AML-193 (cell line): ENCODE measurements around the gene RHOD.

Source experiments
- DNase-seq, 2 experiments: peaks; one replicate each; lab custom pipeline; 2025; lab: John Stamatoyannopoulos, UW

Gene RHOD, protein sequence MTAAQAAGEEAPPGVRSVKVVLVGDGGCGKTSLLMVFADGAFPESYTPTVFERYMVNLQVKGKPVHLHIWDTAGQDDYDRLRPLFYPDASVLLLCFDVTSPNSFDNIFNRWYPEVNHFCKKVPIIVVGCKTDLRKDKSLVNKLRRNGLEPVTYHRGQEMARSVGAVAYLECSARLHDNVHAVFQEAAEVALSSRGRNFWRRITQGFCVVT

DNA sequence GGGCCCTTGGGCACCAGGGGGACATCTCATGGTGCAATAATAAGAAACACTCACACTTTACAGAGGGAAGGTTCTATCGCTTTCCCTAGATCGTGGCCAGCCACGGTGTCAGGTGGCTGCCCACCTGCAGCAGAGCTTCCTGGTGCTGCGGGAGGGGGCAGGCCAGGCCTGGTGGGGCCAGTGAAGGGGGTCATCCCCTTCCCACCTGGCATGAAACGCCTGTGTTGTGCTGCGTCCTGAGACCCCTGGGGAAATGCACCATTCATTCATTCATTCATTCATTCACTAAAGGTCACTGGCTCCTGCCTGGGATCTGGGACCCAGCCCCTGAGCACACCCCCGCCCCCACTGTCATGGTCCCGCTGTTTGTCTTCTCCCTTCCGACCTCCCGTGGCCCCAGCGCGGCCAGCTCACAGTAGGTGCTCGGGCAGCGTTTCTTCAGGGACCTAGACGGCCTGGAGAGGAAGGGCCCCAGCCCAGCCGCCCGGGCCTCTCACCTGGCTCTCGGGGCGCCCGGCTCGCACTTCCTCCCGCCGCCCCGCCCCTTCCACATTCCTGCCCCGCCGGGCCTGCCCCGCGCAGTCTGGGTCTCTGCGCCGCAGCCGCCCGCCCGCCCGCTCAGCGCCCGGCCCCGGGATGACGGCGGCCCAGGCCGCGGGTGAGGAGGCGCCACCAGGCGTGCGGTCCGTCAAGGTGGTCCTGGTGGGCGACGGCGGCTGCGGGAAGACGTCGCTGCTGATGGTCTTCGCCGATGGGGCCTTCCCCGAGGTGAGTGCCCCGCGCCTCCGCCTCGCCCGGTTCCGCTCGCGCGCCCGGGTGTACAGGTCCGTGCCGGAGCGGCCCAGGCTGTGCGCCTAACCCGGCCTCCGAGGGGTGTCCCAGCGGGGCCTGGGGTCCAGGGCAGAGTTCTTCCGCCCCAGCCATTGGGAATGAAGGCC is at the start of gene RHOD:
Gene RHOD (plus strand): TSS at position 581 of the 938 bp plus-strand sequence. CDS start 56 bp downstream, at position 637.
- DNase-seq: no peak

DNA sequence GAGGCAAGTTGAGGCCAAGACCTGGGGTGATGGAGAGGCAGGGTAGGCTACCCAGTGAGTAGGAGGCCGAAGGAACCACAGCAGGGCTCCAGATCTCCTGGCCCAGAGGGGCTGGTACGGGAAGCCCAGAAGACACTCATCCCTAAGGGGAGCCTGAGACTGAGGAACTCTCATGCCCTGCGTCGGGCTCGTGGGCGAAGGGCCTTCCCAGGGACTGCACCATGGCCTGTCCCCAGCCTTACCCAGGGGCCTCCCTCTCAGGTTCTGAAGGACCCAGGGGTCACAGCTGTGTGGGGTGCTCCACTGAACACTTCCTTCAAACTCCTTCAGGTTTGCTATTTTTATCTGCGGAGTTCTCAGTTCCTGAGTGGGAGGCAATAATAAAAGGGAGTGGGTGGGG is 49.5 kb upstream of the RHOD start:
- DNase-seq: no peak

DNA sequence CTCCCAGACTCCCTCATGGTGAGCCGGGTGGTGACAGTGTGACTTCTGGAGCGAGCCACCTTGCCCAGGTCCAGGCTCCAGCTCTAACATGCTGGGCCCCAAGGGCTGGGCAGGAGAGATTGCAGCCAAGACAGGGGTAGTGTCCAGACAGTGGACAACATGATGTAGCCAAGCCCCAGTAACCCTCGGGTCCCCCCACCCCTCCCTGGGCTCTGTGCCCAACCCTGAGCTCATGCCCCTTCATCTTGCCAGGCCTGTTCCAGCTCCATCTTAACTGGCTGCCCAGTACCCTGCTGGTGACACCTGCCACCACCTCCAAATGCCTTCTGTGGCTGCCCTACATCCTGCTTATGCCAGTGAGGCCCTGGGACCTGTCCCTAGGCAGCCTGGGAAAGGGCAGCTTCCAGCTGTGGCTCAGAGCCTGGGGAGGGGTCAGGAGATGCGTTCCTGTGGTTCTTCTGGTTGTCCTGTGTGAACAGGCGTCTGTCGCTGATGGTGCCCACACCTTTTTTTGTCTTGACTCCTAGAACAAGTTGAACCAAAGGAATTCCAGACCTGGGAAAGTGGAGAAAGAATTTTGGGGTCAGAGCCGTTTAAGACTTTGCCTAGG is 46.2 kb upstream of the RHOD start:
- no peak for DNase-seq

DNA sequence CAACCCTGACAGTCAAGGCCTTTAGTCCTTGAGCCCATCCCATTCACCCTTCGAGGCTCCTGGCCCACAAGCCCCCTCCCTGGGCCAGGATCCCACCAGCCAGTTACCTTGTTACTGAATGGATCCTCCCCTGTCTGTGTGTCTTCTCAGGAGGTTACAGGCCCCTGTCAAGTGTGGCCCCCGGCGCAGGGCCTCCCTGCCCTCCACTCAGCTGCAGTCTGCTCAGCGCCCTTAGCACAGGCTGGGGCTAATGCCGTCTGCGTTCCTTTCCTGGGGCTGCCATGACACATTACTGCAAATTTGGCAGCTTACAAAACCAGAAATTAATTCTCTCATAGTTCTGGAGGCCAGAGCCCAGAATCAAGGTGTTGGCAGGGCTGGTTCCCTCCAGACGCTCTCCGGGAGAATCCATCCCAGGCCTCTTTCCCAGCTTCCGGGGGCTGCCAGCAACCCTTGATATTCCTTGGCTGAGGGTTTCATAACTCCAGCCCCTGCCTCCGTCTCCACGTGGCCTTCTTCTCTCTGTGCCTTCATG is 43.1 kb upstream of the RHOD start:
- DNase-seq: no peak

DNA sequence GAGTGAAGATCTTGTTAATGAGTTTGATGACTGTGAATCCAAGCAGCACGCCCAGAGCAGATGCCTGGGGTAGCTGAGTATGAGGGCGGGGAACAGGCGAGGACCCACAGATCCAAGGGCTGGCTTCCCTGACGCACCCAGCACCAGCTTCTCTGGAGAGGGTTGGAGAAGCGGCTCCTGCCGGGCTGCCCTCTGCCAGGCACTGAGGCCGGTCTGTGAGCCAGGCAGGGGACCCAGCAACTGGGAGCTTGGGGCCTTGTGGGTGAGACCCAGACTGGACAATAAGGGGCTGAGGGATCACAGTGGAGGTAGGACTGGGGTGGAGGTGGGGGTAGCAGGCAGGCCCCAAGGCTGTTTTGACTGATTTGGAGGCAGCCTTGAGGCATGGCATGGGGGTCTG is 42.3 kb upstream of the RHOD start:
- no peak for DNase-seq

DNA sequence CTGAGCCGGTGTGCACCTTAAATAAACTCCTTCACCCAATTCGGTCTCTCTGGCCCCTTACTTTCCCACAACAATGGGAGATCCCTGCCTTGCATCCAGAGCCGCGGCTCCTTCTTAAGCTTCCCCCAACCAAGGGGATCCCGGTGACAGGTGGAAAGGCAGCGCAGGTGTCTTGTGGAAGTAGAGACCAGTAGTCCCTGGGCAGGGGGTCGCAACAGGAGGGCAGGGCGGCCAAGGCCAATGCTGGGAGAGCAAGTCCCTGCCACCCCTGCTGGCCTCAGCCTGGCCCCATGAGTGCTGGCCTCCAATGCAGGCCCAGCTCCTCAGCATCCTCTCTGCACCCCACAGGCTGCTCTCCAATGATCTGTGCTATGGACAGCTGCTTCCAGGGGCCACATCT is 41.6 kb upstream of the RHOD start:
- no peak for DNase-seq

DNA sequence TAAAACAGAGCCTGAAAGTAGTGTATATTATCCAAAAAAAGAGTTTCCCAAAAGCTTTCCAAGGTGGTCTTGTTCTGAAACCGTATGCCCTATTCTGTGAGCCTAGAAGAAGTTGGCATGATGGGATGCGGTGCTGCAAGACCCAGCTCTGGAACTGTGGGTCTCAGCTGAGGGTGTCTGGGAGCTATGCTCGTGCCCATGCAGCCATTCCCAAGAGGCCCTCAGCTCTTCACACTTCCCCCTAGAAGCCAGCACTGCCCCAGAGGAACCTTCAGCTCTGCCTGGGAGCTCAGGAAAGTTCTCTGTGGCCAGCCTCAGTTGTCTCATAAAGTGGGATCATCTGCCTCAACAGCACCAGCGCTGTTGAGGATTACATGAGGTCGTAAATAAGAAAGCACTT is 40.1 kb upstream of the RHOD start:
- DNase-seq: no peak

DNA sequence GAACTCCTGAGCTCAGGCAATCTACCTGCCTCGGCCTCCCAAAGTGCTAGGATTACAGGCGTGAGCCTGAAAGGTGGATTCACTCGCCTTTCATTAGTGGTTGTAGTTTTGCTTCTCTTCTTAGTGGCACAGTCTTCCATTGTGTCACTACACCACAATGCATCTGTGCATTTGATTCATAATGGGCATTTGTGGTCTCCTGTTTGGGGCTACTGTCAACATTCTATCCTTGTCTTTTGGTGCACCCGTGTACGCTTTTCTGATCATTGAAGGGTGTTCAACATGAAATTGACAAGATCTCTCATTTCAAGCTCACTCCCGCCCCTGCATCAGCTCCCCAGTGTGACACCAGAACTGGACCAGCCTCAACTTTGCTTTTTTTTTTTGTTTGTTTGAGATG is 35.7 kb upstream of the RHOD start:
- no peak for DNase-seq

DNA sequence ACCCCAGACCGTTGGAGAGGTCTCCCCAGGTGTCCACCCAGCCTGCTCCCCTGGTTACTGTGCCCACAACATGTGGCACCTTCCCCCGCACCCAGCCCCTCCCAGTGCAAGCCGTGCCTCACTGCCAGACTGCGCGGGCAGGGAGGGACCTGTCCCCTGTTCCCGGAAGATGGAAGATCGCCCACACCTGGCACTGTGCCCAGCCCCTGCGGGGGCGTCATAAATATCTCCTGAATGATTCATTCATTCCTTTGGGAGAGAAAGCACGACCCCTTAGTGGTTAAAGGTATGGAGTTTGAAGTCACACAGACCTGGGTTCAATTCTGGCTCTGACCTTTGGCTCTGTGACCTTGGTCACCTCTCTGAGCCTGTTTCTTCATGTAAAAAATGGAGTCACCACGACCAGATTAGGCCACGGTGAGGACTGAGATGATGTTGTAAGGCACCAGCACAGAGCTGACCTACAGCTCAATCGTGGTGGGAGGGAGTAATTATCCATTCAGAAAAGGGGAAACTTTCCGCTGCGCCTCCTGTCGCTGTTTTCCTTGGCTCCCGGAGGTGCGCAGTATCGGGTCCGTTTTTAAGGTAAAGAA is 34.2 kb upstream of the RHOD start:
- no peak for DNase-seq

DNA sequence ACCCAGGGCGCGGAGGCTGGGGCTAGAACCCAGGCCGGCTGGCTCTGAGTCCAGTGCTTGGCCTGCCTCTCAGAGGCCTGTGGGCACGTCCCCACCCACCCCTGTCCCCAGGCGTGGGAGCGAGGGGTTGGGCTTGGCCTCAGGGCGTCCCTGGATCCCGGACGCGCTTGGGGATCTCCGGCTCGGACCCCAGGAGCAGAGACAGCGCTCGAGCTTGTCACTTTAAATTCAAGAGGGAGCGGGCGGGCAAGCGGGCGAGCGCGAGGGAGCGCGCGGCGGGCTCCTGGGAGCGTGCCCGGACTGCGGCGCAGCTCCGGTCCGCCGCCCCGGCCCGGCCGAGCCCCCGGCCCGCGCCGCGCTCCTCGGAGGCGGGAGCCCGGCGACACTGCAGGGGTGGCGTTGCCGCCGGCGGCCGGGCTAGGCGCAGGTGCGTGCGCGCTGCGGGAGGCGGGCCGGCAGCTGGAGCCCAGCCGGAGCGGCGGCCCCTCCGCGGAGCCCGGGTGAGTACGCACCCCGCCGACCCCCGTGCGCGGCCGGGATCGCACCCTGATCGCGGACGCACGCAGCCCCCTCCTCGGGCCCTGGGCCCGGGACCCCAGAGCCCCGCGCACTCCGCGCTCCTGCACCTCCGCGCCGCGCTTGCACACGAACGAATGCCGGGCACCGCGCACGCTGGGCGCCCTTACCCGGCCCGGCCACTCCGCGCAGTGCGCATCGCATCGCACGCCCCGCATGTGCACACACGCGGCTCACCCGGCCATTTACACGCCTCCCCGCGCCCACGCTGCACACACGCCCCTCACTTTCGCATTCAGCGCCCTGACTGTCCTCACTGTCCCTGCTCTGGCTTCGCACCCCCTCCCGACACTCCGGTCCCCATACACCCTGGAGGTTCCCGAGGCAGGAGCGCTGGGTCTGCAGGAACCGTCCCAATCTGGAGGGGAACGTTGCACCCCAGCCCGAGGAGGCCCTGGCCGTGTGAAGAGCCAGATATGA is 33.4 kb upstream of the RHOD start, which contains the start of gene SYT12:
Gene SYT12 (plus strand): TSS at position 174 of the 996 bp plus-strand sequence. CDS start 7,011 bp downstream, outside the sequence.
- no peak for DNase-seq

DNA sequence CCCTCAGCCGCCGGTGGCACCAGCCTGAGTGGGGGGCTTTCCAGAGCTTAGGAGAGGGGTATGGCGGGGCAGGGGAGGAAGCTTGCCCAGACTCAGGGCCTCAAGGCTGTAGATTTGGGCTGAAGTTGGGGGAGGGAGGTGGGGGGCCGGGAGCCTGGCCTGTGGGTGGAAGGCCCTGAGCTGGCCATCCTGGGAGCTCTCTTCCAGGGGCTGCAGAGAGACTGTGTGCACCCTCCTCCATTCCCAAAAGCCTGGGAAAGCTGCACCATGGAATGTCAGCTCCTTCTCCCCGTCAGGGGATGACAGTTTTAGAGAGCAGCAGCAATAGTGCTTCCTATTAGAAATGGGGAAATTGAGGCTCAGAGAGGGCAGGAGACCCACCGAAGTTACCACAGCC is 32.7 kb upstream of the RHOD start:
- DNase-seq: no peak

DNA sequence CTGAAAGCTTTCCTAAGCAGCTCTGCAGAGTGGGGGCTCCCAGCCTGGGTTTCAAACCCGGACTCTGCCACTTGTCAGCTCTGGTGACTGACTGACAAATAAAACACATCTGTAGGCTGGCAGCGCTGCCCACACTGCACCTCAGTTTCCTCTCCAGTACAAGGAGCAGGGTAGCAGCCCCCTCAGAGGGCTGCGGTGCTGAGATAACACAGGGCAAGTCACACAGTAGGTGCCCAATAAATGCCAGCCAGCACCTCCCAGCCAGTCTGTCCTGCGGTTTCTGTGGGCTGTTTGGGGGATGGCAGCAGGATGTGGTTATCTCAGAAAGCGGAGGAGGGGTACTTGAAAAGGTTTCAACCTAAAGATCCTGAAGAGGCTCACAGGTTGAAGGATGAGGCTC is 32.2 kb upstream of the RHOD start:
- DNase-seq: peak in 1 of 2 experiments; percentile 22

DNA sequence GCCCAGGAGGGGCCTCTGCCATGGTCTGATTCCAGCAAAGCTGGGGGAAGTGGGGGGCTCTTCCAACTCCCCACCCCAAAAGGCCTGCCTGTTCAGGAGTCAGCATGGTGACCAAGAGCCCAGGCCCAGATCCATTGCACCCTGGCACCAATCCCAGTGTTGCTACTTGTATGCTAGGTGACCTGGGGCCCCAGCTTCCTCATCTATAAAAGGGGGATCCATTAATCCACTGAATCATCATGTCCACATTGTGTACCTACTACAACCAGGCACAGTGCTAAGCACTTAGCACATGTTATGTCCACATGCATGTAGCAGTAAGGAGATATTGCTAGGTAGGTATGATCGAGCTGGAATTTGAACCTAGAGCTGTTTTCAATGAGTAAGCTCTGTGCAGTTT is 31.7 kb upstream of the RHOD start:
- no peak for DNase-seq

DNA sequence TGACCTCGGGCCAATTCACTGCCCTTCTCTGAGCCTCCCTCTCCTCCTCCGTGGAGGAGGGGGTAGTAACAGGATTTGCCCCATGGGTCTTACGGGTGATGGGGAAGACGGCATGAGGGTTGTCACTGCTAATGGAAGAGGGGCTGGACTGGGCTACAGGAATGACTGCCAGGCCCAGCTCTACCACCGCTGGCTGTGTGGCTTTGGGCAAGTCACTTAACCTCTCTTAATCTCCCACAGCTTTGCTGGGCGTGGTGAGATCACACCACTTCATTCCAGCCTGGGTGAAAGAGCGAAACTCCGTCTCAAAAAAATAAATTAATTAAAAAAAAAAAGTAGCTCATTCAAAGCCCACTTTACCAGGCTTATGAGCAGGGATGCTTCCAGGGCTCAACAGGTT is 30.9 kb upstream of the RHOD start:
- no peak for DNase-seq

DNA sequence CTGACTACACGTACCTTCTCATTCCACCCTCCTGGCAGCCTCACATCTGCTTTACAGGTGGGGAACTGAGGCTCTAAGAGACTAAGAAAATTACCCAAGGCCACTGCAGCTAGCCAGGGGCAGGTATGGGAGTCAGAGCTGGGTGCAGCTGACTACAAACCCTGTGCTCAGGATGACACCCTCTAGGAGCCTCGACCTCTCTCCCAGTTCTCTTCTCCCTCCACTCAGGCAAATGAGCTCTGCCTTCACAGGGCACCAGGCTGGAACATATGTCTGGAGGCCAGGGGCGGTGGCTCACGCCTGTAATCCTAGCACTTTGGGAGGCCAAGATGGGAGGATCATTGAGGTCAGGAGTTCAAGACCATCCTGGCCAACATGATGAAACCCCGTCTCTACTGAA is 29.7 kb upstream of the RHOD start:
- DNase-seq: no peak

DNA sequence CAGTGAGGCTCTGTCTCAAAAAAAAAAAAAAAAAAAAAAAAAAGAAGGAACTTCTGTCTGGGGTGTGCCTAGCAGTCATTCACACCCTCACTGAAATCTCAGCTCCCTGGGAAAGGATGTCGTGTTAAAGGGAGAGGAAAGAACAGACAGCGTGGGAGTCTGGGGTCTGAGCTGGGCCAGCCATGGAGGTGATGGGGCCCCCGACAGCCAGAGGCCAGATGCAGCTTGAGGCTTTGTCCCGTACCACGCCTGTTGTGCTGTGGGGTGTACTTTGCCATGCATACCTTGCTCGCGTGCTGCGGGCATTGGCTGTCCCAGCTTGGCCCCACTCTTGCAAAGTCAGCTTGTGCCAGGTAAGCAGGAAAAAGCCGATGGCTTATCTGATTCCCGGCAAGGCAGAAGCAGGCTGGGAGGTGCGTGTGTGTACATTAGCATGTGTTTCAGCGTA is 29.1 kb upstream of the RHOD start:
- DNase-seq: no peak

DNA sequence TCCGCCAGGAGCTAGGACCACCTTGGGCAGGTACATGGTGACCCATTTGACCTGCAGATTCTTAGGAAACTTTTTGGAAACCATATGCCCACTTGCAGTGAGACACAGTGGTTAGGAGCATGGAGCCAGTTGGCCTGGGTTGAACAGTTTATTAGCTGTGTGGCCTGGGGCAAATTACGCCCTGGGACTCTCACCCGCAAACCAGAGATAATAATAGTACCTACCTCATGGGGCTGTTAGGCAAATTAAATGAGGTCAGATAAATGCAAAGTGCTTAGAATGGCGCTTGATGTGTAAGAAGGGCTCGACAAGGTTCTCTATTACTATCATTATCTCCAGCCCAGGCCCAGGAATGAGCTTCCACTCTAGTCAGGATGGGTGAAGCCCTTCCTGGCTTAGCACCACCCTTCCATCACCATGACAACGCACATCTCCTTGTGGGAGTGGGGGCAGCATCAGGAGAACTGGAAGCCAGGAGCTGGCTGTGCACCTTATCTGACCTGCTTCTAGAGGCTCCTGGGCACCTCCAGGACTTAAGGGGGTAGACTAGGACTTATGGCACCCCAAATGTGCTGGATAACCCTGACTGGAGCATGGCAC is 28.6 kb upstream of the RHOD start:
- DNase-seq: no peak

DNA sequence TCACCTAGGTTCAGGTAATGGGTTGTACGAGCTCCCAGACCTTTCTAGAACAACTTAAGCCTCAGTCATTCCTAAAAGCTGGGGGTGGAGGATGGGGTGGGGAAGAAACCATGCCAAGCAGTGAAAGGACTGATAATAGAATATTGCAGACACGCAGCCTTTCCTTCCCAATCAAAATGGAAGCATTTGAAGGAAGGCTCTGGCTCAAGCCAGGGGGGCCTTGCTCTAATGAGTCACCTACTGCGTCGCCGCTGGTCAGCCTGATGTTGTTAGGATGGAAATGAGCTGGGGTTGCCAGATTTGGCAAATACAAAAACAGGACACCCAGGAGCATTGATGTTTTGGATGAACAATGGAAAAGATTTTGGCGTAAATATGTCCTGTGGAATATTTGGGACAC is 27.5 kb upstream of the RHOD start:
- no peak for DNase-seq

DNA sequence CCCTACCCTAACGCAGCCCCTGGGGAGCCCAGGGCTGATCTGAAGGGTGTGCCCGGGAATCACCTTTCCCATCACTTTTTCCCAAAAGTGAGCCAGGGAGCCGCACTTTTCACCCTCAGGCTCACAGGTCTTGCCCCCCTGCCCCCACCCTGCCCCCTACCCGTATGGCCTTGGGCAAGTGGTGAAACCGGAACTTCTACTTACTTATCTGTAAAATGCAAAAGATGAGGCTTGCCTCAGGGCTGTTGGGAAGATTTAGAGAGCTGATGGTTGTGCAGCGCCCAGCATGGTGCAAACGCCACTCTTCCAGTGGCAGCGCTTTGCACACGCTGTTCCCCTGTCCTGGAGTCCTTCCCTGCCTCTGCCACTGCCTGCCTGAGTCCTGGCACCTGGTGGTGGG is 25.7 kb upstream of the RHOD start:
- DNase-seq: no peak

DNA sequence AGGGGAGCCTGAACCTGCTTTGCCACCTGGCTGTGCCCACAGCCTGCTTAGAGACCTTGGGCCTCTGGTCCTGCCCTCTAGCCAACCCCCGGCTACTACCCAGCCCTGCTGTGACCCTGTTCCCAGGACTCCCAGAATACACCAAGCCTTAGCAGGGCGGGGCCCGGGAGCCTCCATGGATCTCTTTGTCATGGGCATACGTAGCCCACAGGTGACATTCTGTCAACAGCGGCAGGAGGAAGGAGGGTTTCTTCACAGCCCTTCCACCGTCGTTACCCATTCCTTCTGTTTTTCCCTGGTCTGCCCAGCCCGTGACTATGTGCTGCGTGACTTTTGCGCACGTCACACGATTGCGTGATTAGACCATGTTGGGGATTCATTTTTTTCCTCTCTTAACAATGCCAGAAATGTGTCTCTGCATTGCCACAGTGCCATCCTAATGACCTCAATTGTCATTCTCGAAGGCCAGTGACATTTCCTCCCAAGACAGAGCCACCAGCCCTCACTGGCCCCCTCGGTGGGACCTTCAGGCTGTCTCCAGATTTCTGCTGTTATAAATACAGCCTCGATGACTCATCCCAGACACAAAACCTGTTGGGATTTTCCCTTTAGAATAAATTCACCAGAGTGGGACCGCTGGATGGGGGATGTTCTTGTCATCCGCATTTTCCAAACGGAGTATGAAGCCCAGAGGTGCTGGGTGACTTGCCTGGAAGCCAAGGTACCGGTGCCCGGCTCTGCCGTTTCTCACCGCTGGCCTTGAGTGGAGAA is 24.7 kb upstream of the RHOD start:
- DNase-seq: no peak
